Endothelial cell of umbilical vein (primary cell): ENCODE results near the gene POFUT2. TPM values are rescaled to one million over a fixed set of nuclear protein-coding genes. Genes with fewer than 3 reads are reported as not detected.

Experiments used
- BruUV-seq: library from RNA; stranded (reverse); fragments of 400-500 nt; replicated peaks from 2 replicates; lab custom pipeline; 2021; lab: Mats Ljungman, UMichigan
- CTCF ChIA-PET: fragments of 300-600, 350-600 bp; sonication (Branson Sonifier 250); formaldehyde crosslinking; loops from one replicate; lab custom pipeline; 2021; ENCODE audit warnings: antibody characterized with exemption, inconsistent platforms; lab: Charles Lee
- POLR2A ChIA-PET: fragments of 300-600, 350-600 bp; sonication (Branson Sonifier 250); formaldehyde crosslinking; loops from one replicate; lab custom pipeline; 2021; ENCODE audit warnings: antibody characterized with exemption, inconsistent platforms; lab: Charles Lee
- DNase-seq: peaks from one replicate; pipeline ENCODE4 v3.0.0-alpha.2; 2011; ENCODE audit warnings: low read depth, low spot score
- FAIRE-seq: peaks from 2 replicates; lab custom pipeline; 2011; peaks lifted over from hg19 to GRCh38; lab: Jason Lieb, UNC
- H2AFZ ChIP-seq: 2 replicates; pipeline ENCODE4 v1.6.0; 2012; ENCODE audit warnings: low read depth, low read length, control low read depth, inconsistent platforms
- H3K27ac ChIP-seq: 2 replicates; pipeline ENCODE4 v1.5.1; 2011; ENCODE audit warnings: low read depth, mild to moderate bottlenecking, control low read depth, low read length, moderate library complexity; ENCODE audit not compliant: insufficient read depth
- H3K27me3 ChIP-seq, 2 experiments: 2 replicates each; pipeline versions ENCODE4 v1.6.0 to v1.6.1; 2011; ENCODE audit warnings: low read length in 2 of 2, mixed read lengths in 1 of 2; ENCODE audit not compliant: control insufficient read depth in 2 of 2, insufficient read depth in 2 of 2
- H3K36me3 ChIP-seq, 2 experiments: 2 replicates in 1 of 2; 3 replicates in 1 of 2; pipeline ENCODE4 v1.5.1; 2011; ENCODE audit warnings: low read length in 2 of 2, mild to moderate bottlenecking in 1 of 2, moderate library complexity in 1 of 2; ENCODE audit not compliant: control insufficient read depth in 2 of 2, insufficient read depth in 2 of 2; ENCODE audit errors: extremely low read depth in 1 of 2
- H3K4me1 ChIP-seq: 3 replicates; pipeline ENCODE4 v1.5.1; 2011; ENCODE audit warnings: mild to moderate bottlenecking, low read length; ENCODE audit not compliant: control insufficient read depth, insufficient read depth; ENCODE audit errors: extremely low read depth
- H3K4me2 ChIP-seq: 2 replicates; pipeline ENCODE4 v1.6.1; 2011; ENCODE audit warnings: low read length, control low read depth, mixed read lengths; ENCODE audit not compliant: insufficient read depth
- H3K4me3 ChIP-seq, 3 experiments: fragments of 200-600 bp in 1 of 3; sonication (generic), shearing (Covaris generic) in 1 of 3; replicated peaks in 1 of 3; 2 replicates each; pipeline ENCODE4 v1.5.1; 2011 to 2016; ENCODE audit warnings: control low read depth in 3 of 3, low read length in 3 of 3, mild to moderate bottlenecking in 2 of 3, inconsistent platforms in 1 of 3, low read depth in 1 of 3, moderate library complexity in 1 of 3; ENCODE audit not compliant: insufficient read depth in 1 of 3
- H3K79me2 ChIP-seq: 2 replicates; pipeline ENCODE4 v1.6.0; 2012; ENCODE audit warnings: low read length, inconsistent platforms; ENCODE audit not compliant: control insufficient read depth, insufficient read depth
- H3K9ac ChIP-seq: replicated peaks from 2 replicates; pipeline ENCODE3; 2011; ENCODE audit warnings: low read length, control low read depth; ENCODE audit not compliant: insufficient read depth; ENCODE audit errors: extremely low read depth
- H3K9me1 ChIP-seq: replicated peaks from 3 replicates; pipeline ENCODE4 v1.6.0; 2011; ENCODE audit warnings: mild to moderate bottlenecking, low read length; ENCODE audit not compliant: control insufficient read depth, insufficient read depth; ENCODE audit errors: extremely low read depth
- H3K9me3 ChIP-seq: replicated peaks from 2 replicates; pipeline ENCODE4 v1.5.1; 2012; ENCODE audit warnings: low read length, inconsistent platforms; ENCODE audit not compliant: control insufficient read depth, insufficient read depth
- H4K20me1 ChIP-seq: replicated peaks from 2 replicates; pipeline ENCODE3; 2011; ENCODE audit warnings: mild to moderate bottlenecking, low read length; ENCODE audit not compliant: control insufficient read depth, insufficient read depth; ENCODE audit errors: extremely low read depth
- EZH2 ChIP-seq: IDR thresholded peaks from 2 replicates; pipeline ENCODE4 v1.6.1; 2012; ENCODE audit warnings: borderline replicate concordance, low read depth, mild to moderate bottlenecking, moderate library complexity, low read length, inconsistent platforms; ENCODE audit not compliant: severe bottlenecking
- FOS ChIP-seq: IDR thresholded peaks from 2 replicates; pipeline ENCODE4 v1.6.1; 2011; ENCODE audit warnings: mild to moderate bottlenecking, low read length, moderate library complexity, borderline replicate concordance; ENCODE audit not compliant: insufficient read depth
- GATA2 ChIP-seq: IDR thresholded peaks from 2 replicates; pipeline ENCODE4 v1.7.0; 2011; ENCODE audit warnings: low read depth, mild to moderate bottlenecking, moderate library complexity, mixed read lengths, low read length; ENCODE audit not compliant: insufficient read length, insufficient read depth
- JUN ChIP-seq: IDR thresholded peaks from 2 replicates; pipeline ENCODE4 v1.6.1; 2011; ENCODE audit warnings: borderline replicate concordance, low read depth; ENCODE audit not compliant: insufficient read length, insufficient read depth
- MYC ChIP-seq: IDR thresholded peaks from one replicate; pipeline ENCODE4 v1.6.1; 2011; ENCODE audit warnings: mild to moderate bottlenecking, low read depth, low read length
- POLR2A ChIP-seq: IDR thresholded peaks from 2 replicates; pipeline ENCODE4 v1.6.1; 2012; ENCODE audit warnings: low read depth, mild to moderate bottlenecking, control low read depth, low read length
- POLR2AphosphoS5 ChIP-seq: IDR thresholded peaks from 2 replicates; pipeline ENCODE4 v1.6.1; 2012; ENCODE audit warnings: low read depth, mild to moderate bottlenecking, control low read depth, low read length, moderate library complexity; ENCODE audit not compliant: insufficient read depth
- dilution Hi-C: fragments of 300-500 bp; cut with MboI; formaldehyde crosslinking; loops from one replicate; pipeline ENCODE4 v1.15.0; 2019; ENCODE audit warnings: low sequenced_read_pairs; ENCODE audit not compliant: extremely low pct_ligation_motif_present
- intact Hi-C: fragments of 100-400 bp; cut with micrococcal nuclease; formaldehyde crosslinking; loops from one replicate; pipeline ENCODE4 v1.10.0; 2022
- polyA plus RNA-seq, 4 experiments: library from polyadenylated mRNA; depleted of rRNA in 3 of 4; stranded (reverse) in 3 of 4; unstranded in 1 of 4; fragments of >200 nt; gene quantifications; 2 replicates each; pipeline versions ENCODE4 v1.2.1 to v1.2.3, GENCODE V29; 2011 to 2012; ENCODE audit warnings: missing spikeins in 1 of 4
- total RNA-seq: library from RNA; stranded (reverse); gene quantifications from 2 replicates; pipeline ENCODE4 v1.2.3, GENCODE V29; 2021
- TF ChIP-seq, protein P1 (sequence below): IDR thresholded peaks from 2 replicates; pipeline ENCODE4 v1.6.1; 2011; ENCODE audit not compliant: insufficient read depth, insufficient read length
- TF ChIP-seq, protein P2 (sequence below), 2 donors: IDR thresholded peaks; 1 replicate in 1 of 2; 2 replicates in 1 of 2; pipeline ENCODE4 v1.5.1; 2011; ENCODE audit warnings: low read length in 2 of 2, mild to moderate bottlenecking in 2 of 2, moderate library complexity in 2 of 2, control low read depth in 1 of 2, inconsistent platforms in 1 of 2, low read depth in 1 of 2; ENCODE audit not compliant: insufficient read depth in 1 of 2; ENCODE audit errors: extremely low read depth in 1 of 2

Gene POFUT2
- total and polyA plus RNA-seq, 2 donors (not counting 3 experiments of a cell fraction or from before 2014, with no cell fraction given): 30.7 to 47.5 TPM

DNA sequence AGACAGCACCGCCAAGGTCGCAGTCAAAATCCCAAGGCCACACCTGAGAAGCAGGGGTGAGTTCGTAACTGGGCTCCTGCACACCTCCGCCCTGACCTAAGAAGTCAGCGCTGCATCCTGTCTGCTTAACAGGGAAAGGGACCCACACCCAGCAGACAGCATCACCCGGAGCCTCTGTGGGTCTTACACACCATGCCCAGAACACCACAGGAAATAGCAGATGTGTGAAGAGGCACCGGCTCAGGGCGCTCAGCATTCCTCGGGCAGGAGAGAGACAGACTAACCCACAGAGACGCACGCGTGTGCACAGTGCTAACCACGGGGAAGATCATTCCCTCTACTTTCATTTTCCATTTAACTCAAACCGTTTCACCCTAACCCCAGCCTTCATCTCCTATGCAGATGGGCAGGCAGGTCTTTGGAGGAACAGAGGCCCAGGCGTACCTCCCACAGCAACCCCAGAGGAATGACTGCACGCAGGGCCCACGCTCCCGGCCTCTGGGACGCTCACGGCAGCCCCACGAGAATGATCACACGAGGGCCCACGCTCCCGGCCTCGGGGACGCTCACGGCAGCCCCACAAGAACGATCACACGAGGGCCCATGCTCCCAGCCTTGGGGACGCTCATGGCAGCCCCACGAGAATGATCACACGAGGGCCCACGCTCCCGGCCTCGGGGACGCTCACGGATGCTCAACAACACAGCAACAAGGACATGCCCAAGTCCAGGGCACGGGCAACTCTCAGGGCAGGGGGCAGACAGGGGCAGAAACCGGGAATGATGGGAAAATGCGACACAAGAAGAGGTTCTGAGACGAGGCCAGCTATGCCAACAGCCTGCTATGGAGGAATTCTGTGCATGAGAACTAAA, 20.9 kb downstream of the POFUT2 start:
- Histone ChIP-seq H3K4me3 (no peak overlapping the region), H2AFZ (no peak overlapping the region), H3K9me3 (no peaks in the 10 kb centered on the region), H3K4me2 (no peak overlapping the region), H3K36me3 (peaks cover 5 to 45% of the 10 kb centered on the region in 2 experiments), H3K9ac (no peak overlapping the region), H3K27ac (no peak overlapping the region), H3K9me1 (no peaks in the 10 kb centered on the region), H3K79me2 (no peaks in the 10 kb centered on the region), H3K4me1 (no peaks in the 10 kb centered on the region), H3K27me3 (no peaks in the 10 kb centered on the region), H4K20me1 (no peaks in the 10 kb centered on the region)
- CTCF ChIA-PET: interaction anchor here (1.3 kb wide), 1 partner anchor 127 kb away, joined by 4 read pairs; no protein-coding TSS in a partner anchor
- intact Hi-C loops (no loop called here), dilution Hi-C loops (no loop called here)
- FAIRE-seq (no peak), DNase-seq (no peak)
- no TSS peak for BruUV-seq
- TF ChIP-seq, protein P1, sequence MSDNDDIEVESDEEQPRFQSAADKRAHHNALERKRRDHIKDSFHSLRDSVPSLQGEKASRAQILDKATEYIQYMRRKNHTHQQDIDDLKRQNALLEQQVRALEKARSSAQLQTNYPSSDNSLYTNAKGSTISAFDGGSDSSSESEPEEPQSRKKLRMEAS: no peak
- TF ChIP-seq GATA2: no peak
- no peak for TF ChIP-seq MYC
- TF ChIP-seq, protein P2, sequence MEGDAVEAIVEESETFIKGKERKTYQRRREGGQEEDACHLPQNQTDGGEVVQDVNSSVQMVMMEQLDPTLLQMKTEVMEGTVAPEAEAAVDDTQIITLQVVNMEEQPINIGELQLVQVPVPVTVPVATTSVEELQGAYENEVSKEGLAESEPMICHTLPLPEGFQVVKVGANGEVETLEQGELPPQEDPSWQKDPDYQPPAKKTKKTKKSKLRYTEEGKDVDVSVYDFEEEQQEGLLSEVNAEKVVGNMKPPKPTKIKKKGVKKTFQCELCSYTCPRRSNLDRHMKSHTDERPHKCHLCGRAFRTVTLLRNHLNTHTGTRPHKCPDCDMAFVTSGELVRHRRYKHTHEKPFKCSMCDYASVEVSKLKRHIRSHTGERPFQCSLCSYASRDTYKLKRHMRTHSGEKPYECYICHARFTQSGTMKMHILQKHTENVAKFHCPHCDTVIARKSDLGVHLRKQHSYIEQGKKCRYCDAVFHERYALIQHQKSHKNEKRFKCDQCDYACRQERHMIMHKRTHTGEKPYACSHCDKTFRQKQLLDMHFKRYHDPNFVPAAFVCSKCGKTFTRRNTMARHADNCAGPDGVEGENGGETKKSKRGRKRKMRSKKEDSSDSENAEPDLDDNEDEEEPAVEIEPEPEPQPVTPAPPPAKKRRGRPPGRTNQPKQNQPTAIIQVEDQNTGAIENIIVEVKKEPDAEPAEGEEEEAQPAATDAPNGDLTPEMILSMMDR (IDR thresholded peaks at IDR 0.05; ENCODE audit: extremely low read depth in 1 of 2, insufficient read depth in 1 of 2, low read depth in 1 of 2, low read length in 2 of 2): no peak
- no peak for TF ChIP-seq FOS
- no peak for TF ChIP-seq POLR2A
- no peak for TF ChIP-seq POLR2AphosphoS5
- no peak for TF ChIP-seq JUN
- no peak for TF ChIP-seq EZH2
- POLR2A ChIA-PET: no interaction called here
